Fibroblast of mammary gland (primary cell): ENCODE results near the gene RNF157.

Source experiments
- DNase-seq: peaks from one replicate; pipeline ENCODE4 v3.0.0-alpha.2; 2010; ENCODE audit warnings: low read depth
- H3K4me3 ChIP-seq: 2 replicates; pipeline ENCODE4 v1.5.1; 2011; ENCODE audit warnings: low read depth, mild to moderate bottlenecking, low read length, moderate library complexity; ENCODE audit not compliant: control insufficient read depth
- CTCF ChIP-seq: conservative IDR thresholded peaks from 2 replicates; pipeline ENCODE4 v1.5.1; 2011; ENCODE audit warnings: low read depth, low read length, inconsistent platforms; ENCODE audit not compliant: control insufficient read depth, insufficient read depth

The RNF157 gene

GRCh38 chr17:76103274-76104139 lies 136.8 kb downstream of the RNF157 start, which contains the start of gene EXOC7:
TSS of gene EXOC7 (minus strand) at chr17:76103787. CDS start at chr17:76103692, 95 bp downstream.
- peak within 1 kb of the TSS; percentile 89 for H3K4me3 ChIP-seq
- peak; percentile 88 for DNase-seq
- TF ChIP-seq CTCF = peak; percentile 9

- no peak for TF ChIP-seq CTCF
- DNase-seq = no peak
- peak overlapping the region; percentile 89 for H3K4me3 ChIP-seq
Measured at GRCh38 chr17:76102944-76103273, 137.4 kb downstream of the RNF157 start.

DNA sequence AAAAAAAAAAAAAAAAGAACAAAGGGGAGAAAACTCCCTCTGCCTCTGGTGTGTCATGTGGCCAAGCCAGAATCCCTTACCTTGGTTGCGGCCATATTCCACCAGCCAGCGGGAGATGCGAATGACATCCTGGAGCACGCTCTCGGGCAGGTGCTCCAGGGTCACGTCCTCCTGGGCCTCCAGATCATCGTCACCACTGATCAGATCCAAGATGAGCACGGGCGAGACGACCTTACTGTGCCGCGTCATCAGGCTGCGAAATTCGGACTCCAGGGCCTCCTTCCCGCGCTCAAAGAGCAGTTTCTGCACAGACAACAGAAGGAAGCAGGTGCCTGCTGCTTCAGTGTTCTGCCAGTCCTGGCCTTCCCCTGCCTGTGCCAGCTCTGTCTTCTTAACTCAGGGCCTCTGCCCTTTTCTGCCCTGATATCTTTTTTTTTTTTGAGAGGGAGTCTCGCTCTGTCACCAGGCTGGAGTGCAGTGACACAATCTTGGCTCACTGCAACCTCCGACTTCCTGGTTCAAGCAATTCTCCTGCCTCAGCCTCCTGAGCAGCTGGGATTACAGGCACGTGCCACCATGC lies 142.5 kb downstream of the RNF157 start:
- DNase-seq = no peak
- no peak overlapping the region for H3K4me3 ChIP-seq
- no peak for TF ChIP-seq CTCF

GRCh38 chr17:76095943-76096342 lies 144.3 kb downstream of the RNF157 start:
- H3K4me3 ChIP-seq = no peak overlapping the region
- TF ChIP-seq CTCF = no peak
- DNase-seq = no peak

- TF ChIP-seq CTCF = no peak
- H3K4me3 ChIP-seq = no peak overlapping the region
- DNase-seq = no peak
Measured at GRCh38 chr17:76094046-76094445, 146.2 kb downstream of the RNF157 start.

DNA sequence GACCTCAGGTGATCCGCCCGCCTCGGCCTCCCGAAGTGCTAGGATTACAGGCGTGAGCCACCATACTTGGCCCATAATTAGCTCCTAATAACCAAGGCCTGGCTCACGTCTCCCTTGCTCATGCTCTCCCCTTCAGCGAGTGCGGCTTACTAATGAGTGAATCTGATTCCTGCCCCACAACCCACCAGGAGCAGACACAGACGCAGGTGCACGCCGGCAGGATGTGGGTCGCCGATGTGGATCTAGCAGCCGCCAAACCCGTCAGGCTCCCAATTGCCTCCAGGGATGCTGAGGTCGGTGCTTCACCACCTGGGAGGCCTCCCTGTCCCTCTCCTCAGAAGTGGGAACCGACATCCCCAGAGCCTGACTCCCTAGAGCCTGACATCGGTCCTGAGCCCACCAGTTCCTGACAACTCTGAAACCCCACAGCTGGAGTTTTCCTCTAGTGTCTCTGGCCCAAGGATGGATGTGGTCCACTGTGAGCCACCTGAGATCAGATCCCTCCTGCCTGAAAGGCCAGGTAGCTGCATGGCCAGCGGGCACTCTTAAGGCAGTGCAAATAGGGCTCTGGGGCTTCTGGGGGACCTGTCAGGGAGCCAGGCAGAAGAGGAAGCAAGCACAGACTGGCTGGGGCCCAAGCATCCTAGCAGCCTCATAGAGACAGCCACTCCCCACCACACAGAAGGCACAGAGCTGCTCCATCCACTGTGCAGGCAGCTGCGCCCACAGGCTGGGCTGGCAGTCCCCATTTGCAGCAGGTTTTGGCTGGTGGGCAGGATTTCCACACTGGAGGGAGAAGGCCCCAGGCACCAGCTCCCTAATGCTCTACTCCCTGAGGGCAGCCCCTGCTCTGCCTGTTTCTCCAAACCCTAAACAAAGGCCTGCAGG lies 147.5 kb downstream of the RNF157 start:
- DNase-seq = no peak
- no peak overlapping the region for H3K4me3 ChIP-seq
- no peak for TF ChIP-seq CTCF
